RCC 7860 (cell line): ENCODE measurements around the gene CCL2.

ENCODE experiments used
- DNase-seq: peaks from one replicate; pipeline ENCODE4 v3.0.0-alpha.2; 2015; ENCODE audit warnings: low spot score
- FAIRE-seq: peaks from 2 replicates; lab custom pipeline; 2012; peaks lifted over from hg19 to GRCh38; lab: Jason Lieb, UNC

Gene CCL2

DNA sequence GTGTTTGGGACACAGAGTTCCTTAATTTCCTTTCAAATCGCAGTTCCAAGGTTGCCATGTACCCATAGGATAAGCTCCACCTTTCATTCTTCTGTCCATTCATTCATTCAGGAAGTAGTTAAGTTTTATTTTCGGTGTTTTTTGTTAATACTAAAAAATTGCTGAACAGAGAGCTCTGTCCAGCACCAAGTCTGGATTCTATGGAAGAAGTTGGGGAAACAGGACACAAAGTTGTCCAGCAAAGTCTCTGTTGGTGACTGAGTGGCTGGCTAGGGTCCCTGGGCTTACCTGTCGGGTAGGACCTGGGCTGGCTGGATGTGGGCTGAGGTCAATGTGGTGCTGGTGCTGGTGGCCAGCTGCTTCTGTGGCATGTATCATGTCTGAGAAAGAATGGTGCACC lies 17.6 kb upstream of the CCL2 start:
- DNase-seq (no peak), FAIRE-seq (no peak)

DNA sequence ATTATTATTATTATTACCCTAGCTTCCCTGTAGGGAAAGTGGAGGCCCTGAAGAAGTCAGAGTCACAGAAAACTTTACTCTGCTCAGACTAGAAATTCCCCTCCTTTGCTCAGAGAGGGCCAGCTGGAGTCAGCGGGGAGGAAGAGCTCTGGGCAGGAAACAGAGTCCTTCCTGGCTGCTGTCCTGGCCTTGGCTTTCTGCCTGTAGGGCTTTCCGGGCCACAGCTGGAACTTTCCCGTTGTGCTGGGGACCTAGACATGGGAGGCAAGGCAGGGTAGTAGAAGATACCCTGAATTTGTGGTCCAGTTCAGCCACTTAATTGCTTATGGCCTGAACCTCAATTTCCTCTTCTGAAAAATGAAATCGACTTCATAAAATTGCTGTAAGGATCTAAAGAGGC lies 14.0 kb upstream of the CCL2 start:
- DNase-seq: no peak
- no peak for FAIRE-seq

DNA sequence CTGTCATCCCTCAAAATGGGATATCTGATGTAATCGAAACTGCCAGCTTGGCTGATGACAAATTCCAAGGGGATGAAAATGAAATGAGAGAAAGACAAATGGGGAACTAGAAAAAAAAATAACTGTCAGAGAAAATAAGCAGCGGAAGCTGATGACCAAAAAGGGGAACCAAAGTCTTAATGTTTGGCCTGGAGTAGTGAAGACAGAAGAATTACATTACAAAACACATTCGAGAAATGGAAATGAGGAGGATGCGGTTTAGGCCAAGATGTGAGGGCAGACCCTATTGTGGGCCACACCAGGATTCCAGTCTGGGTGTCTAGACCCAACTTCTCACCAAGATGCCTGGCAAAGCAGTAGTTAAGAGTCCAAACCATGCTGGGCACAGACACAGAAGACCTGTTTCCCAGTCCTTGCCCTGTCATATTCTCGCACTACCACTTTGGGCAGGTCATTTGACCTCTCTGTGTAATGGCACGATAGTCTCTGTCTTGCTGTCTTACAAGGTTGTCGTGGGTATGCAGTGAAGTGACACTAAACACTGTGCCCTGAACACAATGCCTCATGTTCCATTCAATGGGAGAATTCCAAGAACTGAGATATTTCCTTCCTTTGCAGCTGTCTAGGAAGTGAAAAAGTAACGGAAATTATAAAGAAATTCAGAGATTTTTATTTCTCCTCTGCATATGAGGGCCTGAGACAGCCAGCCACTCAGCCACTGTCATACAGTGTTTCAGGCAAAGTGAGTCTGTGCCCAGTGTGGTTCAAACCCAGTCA lies 12.3 kb upstream of the CCL2 start:
- FAIRE-seq: no peak
- DNase-seq: no peak

DNA sequence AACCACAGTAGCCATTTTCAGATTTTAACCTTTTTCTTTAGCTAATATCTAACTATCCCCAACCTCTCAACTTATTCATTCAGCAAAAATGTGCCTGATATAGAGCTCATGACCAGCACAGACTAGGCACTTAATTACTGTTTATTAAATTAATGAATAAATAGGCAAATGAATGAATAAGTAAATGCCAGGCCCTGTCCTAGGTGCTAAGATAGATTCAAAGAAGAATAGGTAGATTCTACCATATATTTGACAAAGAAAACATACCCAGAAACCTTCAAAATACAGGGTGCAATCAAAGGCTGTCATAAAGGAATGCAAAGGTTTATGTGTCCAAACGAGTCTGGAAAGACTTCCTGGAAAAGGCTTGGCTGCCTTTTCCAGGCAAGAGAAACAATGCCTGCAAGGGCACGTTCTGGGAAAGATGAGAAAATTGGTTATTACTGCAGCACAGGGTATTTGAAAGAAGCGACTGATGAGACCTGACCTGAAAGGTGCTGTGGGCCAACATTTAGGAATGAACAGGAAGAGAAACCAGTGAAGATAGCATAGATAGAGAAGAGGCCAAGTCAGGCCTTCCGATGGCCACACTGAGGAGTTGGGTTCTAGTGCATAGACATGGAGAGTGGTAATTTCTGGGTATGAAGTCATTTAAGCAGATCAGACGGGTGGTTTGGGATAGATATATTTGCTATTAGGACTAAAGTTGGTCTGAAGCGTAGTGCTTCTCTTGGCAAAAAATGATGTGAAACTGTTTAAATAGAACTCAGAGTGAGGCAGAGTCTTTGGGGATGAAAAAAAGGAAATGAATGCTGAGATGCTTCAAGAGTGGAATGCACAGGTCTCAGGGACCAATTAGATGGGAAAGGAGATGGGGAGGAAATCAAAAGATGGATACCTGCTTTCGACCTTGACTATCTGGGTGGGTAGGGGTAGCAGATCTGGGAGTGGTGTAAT lies 11.4 kb upstream of the CCL2 start:
- DNase-seq (no peak), FAIRE-seq (no peak)

DNA sequence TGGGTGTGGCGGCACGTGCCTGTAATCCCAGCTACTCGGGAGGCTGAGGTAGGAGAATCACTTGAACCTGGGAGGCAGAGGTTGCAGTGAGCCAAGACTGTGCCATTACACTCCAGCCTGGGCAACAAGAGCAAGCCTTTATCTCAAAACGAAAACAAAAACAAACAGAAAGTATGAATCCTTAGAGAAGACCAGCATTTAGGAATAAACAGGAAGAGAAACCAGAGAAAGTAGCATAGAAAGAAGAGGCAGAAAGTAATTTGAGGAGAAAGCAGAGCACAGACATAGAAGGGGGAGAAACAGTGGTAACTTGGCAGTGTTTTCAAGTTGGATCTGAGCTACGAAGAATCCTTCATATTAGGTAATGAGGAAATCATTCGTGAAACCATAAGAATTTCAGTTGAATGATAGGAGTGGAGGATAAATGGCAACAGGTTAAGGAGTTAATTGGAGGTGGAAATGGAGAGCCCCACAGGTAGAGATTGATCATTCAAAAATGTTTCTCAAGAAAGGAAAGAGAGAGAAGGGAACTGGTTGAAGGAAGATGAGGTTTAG lies 9.7 kb upstream of the CCL2 start:
- no peak for DNase-seq
- FAIRE-seq: no peak

DNA sequence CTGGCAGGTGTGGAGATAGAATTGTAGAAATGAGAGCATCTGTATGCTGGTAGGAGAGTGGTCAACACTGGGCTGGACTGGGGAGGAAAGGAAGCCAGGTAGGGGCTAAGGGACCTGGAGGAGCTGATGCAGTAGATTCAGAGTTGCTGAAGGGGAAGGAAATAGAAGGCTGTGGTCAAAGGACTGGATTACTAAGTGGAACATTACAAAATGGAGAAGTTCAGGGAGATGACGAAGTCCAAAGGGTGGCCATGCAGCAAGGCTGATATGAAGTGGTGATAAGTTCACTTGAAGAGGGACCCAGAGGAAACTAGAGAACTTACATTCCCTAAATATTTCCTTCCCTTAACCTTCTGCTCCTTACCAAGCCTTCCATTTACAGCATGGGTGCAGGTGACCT lies 8.6 kb upstream of the CCL2 start:
- DNase-seq (no peak), FAIRE-seq (no peak)

DNA sequence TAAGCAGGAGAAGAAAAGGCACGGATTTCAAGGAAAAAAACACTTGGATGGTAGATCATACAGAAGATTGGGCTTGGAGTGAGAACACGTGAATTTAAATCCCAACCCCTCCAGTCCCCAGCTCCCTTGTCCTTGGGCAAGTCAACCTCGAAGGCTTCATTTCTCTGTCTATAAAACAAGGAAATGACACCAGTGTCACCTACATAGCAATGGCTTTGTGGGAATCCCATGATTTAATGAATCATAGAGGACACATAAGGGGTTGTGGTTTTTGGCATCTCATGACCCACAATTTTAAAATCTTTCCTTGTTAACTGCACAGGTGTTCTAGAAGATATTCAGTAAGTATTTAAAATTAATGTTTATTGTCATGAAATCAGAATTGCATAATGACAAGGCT lies 8.2 kb upstream of the CCL2 start:
- FAIRE-seq (peak; percentile 2), DNase-seq (no peak)

DNA sequence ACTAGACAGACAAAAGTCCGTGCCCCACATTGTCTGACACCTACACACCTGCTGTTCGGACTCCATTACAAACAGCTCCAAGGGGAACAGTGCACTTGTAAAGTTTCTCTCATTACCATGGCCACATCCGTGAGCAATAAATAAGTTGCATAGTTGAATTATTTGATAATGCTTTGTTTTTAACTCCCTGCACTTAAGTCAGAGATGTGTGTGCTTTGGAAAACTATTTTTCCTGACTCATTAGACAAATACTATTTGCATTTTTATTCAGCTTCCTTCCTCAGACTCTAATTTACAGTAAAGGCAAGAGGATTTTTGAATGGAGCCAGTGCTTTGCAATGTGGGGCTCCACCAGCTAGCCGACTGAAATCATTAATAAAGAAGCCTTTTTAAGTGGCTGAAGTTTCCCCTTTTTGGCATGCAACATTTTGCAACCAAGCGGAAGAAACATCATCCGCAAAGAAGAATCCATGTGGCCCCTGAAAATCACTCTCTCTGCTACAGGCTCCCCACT lies 6.5 kb upstream of the CCL2 start:
- FAIRE-seq (no peak), DNase-seq (peak; percentile 50)

DNA sequence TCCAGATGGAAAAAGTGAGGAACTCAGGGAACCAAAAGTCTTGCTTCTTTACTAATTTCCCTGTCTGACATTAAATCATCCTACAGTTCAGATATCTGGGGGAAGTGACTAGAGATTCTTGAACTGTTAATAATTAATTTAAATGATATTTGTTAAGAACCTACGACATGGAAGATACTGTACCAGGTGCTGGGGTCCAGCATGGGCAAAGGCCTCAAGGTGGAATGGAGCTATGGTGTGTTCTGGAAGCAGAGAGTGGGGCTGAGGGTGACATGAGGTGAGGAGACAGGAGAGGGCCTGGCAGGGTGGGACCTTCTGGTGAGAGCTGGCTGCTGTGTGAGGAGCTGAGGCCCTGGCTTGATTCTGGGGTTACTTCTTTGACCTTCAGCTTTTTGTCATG lies 6.0 kb upstream of the CCL2 start:
- FAIRE-seq (no peak), DNase-seq (no peak)

DNA sequence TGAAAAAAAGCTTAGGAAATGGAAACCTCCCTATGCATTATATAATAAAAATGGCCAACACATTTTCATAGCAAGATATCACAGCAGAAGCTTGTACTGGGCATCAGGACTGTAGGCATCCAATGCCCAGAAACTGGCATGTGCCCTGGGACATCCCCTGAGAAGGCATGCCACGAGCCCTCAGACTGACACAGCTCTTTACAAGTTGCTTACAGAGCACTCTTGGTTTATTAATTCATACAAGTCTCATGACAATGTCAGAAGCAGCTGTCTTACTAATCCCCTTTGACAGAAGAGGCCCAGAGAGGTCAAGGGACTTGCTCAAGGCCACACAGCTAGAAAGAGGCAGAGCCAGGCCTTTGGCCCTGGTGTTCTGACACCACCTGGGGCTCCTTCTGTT lies 5.6 kb upstream of the CCL2 start:
- FAIRE-seq: no peak
- no peak for DNase-seq

DNA sequence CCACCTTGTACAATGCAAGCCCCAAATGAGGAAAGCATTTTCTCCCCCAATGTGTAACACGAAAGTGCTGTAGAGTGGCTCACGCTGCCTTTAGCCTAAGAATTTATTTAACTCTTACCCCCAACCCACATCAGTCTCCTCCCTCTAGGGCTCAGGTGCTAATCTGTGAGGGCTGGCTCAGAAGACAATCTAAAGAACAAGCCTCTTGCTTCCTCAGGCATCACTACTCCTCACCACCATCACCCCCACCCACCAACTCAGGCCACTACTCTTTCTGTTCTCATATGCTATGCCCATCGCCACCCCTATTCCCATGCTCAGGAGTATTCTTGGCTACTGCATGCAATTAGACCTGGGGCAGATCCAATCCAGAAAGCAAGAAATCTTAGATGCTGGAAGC lies 3.9 kb upstream of the CCL2 start:
- DNase-seq (no peak), FAIRE-seq (no peak)

DNA sequence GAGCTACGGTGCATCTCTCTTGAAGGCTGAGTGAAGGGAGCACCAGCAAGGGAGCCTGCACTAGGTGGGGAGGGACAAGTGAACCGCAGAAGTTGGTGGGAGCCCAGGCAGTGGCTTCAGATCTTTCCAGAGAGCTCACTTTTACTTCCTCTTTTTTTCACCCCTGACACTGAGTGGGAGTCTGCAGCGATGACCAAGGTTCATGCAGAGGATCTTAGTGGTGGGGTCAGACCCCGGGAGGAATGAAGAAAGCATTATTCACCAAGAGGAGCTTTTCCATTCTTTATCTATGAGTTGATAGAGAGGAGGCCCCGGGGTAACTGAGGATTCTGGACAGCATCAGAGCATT lies 3.0 kb upstream of the CCL2 start:
- no peak for FAIRE-seq
- peak; percentile 80 for DNase-seq

DNA sequence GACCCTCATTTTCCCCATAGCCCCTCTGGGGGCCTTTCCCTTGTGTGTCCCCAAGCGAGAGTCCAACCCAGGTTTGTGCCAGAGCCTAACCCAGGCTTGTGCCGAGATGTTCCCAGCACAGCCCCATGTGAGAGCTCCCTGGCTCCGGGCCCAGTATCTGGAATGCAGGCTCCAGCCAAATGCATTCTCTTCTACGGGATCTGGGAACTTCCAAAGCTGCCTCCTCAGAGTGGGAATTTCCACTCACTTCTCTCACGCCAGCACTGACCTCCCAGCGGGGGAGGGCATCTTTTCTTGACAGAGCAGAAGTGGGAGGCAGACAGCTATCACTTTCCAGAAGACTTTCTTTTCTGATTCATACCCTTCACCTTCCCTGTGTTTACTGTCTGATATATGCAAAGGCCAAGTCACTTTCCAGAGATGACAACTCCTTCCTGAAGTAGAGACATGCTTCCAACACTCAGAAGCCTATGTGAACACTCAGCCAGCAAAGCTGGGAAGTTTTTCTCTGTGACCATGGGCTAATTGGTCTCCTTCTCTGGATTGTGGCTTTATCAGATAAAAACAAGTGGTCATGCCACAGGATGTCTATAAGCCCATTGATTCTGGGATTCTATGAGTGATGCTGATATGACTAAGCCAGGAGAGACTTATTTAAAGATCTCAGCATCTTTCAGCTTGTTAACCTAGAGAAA lies 2.5 kb upstream of the CCL2 start:
- peak; percentile 95 for DNase-seq
- FAIRE-seq: peak; percentile 95

DNA sequence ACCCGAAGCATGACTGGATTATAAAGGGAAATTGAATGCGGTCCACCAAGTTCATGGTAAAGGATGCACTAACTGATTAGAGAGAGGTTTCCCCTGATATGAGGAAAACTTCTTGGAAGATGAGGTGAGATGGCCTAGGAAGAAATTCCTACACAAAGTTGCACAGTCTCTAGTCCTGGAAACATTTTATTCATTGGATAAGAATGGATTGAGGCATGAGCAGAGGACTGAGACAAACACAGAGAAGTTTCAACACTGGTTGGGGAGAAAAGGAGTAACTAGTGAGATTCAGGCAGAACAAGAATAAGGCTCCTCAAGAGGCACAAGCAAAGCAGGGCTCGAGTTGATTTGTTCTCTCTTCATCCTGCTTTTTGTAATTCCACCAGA lies 2.0 kb upstream of the CCL2 start:
- DNase-seq: no peak
- no peak for FAIRE-seq

DNA sequence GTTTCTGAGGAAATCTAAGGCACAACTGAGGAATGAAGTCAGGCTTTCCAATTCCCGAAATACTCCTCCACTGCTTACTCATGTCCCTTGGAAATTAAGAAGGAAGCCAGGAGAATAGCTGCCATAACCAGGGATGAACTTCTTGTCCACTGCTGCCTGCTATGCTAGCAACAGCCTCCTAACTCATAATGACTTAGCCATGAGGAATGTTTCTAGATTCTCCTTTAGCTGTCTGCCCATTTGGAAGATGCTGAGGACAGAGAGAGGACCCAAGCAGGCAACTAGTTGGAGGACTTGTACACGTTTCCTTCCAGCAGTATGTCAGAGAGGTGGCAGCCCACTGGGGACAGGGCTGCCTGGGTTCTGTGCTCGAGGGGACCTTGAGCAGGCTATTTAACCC lies 939 bp upstream of the CCL2 start:
- DNase-seq (peak; percentile 74), FAIRE-seq (peak; percentile 22)

DNA sequence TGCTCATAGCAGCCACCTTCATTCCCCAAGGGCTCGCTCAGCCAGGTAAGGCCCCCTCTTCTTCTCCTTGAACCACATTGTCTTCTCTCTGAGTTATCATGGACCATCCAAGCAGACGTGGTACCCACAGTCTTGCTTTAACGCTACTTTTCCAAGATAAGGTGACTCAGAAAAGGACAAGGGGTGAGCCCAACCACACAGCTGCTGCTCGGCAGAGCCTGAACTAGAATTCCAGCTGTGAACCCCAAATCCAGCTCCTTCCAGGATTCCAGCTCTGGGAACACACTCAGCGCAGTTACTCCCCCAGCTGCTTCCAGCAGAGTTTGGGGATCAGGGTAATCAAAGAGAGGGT lies 272 bp downstream of the CCL2 start:
- FAIRE-seq: no peak

DNA sequence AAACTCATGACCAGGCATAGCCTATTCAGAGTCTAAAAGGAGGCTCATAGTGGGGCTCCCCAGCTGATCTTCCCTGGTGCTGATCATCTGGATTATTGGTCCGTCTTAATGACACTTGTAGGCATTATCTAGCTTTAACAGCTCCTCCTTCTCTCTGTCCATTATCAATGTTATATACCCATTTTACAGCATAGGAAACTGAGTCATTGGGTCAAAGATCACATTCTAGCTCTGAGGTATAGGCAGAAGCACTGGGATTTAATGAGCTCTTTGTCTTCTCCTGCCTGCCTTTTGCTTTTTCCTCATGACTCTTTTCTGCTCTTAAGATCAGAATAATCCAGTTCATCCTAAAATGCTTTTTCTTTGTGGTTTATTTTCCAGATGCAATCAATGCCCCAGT lies 756 bp downstream of the CCL2 start:
- no peak for FAIRE-seq

More for the DNA sequence above, 272 bp downstream of the CCL2 start:
- no peak for DNase-seq

DNA sequence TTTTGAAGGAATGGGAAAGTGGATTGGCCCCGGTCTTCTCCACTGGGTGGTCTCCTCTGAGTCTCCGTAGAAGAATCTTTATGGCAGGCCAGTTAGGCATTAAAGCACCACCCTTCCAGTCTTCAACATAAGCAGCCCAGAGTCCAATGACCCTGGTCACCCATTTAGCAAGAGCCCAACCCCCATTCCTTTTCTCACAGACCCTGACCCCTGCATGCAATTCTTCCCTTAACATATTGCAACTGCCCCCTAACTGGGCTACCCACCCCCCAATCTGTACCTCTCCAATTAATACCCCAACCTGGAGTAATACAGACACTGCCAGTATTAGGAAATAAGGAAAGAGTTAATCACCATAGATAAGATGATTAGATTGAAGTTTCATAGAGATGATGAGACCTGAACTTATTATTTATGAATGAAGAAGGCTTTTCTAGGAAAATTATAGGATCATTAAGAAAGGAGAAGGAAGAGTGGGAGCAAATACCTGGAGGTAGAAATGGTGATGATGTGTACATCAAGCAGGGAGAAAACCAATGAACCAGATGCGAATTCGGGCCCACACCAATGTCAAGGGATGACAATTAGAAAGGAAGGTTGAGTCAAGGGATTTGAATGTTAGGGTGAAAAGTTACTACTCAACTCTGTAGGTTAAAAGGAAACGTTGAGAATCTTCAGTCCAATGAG lies 2.4 kb downstream of the CCL2 start:
- FAIRE-seq (no peak), DNase-seq (no peak)

More for the DNA sequence above, 756 bp downstream of the CCL2 start:
- DNase-seq: no peak

DNA sequence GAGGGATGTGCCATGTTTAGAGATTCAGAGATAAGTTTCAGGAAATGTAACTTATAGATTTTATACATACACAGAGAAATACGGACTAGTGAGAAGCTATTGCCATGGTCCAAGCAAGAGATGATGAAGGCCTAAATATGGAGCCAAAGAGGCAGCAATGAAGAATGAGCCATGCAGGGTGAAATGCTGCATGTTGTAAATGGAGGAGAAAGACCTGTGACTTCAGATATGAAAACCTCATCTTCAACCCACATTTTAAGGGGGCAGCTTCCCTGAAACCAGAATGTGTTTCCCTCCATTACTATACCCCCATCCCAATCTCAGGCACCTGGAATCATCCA lies 2.9 kb downstream of the CCL2 start:
- no peak for FAIRE-seq

DNA sequence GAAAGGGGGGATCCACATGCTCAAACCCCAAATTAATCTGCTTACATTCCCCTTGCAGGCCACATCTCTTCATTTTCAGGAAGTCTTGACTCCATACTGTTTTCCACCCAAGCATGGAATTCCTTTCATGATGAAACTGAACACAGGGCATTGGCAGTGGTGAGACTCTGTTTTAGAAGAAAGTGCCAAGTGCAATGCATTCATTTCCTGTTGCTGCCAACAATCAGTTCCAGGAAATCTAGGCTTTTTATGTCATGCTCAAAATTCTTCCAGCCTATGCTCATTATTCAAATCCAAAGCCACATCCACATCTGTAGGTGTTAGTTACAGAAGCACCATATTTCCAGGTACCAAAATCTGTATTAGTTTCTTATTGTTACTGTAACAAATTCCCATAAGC lies 4.1 kb downstream of the CCL2 start:
- DNase-seq (no peak), FAIRE-seq (no peak)

More for the DNA sequence above, 2.9 kb downstream of the CCL2 start:
- no peak for DNase-seq

DNA sequence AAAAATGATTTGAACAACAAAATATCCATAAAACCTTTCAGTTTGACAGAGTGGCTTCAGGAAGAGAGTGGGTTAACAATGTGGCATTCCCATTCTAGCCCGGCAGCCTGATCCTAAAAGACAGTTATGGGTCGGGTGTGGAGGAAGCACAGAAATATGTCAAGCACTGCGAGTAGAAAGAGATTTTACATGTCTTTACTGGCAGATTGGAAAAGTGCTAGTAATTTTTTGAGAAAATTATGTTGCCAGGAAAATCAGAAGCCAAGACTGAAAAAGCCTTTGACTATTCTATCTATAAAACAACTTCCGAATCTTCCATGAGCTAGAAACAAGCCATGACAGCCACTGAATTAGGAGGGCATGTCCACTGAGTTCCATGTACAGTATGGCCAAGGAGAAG lies 5.8 kb downstream of the CCL2 start:
- FAIRE-seq (no peak), DNase-seq (no peak)
